Tibial artery (tissue), 4 donors: ENCODE results near the gene ROBO4.

Experiments used
- DNase-seq, 2 donors: peaks; one replicate each; pipeline ENCODE4 v3.0.0-alpha.2; 2019
- H3K27ac ChIP-seq, 2 donors: fragments of 200-600 bp; sonication (generic) in 1 of 2; 1 replicate in 1 of 2; 2 replicates in 1 of 2; pipeline ENCODE4 v1.5.1; 2018 to 2019; ENCODE audit warnings: mild to moderate bottlenecking in 1 of 2
- H3K27me3 ChIP-seq, 2 donors: fragments of 200-600 bp; sonication (generic) in 1 of 2; one replicate each; pipeline versions ENCODE4 v1.5.1 to v1.6.0; 2016 to 2019
- H3K36me3 ChIP-seq, 3 donors: fragments of 200-600 bp; sonication (generic) in 2 of 3; one replicate each; pipeline ENCODE4 v1.5.1; 2016 to 2019; ENCODE audit warnings: mild to moderate bottlenecking in 2 of 3
- H3K4me1 ChIP-seq, 4 donors: fragments of 200-600 bp; sonication (generic) in 2 of 4; 1 replicate in 3 of 4; 2 replicates in 1 of 4; pipeline ENCODE4 v1.5.1; 2016 to 2019
- H3K4me3 ChIP-seq, 2 donors: fragments of 200-600 bp; sonication (generic) in 1 of 2; 1 replicate in 1 of 2; 2 replicates in 1 of 2; pipeline ENCODE4 v1.5.1; 2018 to 2019; ENCODE audit warnings: mild to moderate bottlenecking in 2 of 2
- H3K9me3 ChIP-seq, 3 donors: fragments of 200-600 bp; sonication (generic) in 1 of 3; one replicate each; pipeline ENCODE4 v1.5.1; 2016 to 2019
- intact Hi-C: fragments of 100-400 bp; cut with DNase I; formaldehyde crosslinking; loops from one replicate; pipeline ENCODE4 v1.15.0; 2023; ENCODE audit warnings: low total_unique reads
- TF ChIP-seq, protein P1 (sequence below), 2 experiments: fragments of 200-600 bp in 1 of 2; fragments of 450-650 bp in 1 of 2; IDR thresholded peaks; one replicate each; pipeline ENCODE4 v1.5.1; 2017 to 2019; ENCODE audit warnings: antibody characterized with exemption in 2 of 2, mild to moderate bottlenecking in 1 of 2, moderate library complexity in 1 of 2

The ROBO4 gene

GRCh38 chr11:124880958-124881357 is 16.7 kb downstream of the ROBO4 start:
- Histone ChIP-seq H3K27ac (no peak overlapping the region), H3K4me3 (no peak overlapping the region), H3K36me3 (no peaks in the 10 kb centered on the region), H3K4me1 (peaks cover 0 to 16% (median 9%) of the 10 kb centered on the region in 4 donors), H3K9me3 (no peaks in the 10 kb centered on the region), H3K27me3 (peaks cover 0 to 12% of the 10 kb centered on the region in 2 donors)
- peak in 1 of 2 donors; percentile 50 for DNase-seq
- TF ChIP-seq, protein P1, sequence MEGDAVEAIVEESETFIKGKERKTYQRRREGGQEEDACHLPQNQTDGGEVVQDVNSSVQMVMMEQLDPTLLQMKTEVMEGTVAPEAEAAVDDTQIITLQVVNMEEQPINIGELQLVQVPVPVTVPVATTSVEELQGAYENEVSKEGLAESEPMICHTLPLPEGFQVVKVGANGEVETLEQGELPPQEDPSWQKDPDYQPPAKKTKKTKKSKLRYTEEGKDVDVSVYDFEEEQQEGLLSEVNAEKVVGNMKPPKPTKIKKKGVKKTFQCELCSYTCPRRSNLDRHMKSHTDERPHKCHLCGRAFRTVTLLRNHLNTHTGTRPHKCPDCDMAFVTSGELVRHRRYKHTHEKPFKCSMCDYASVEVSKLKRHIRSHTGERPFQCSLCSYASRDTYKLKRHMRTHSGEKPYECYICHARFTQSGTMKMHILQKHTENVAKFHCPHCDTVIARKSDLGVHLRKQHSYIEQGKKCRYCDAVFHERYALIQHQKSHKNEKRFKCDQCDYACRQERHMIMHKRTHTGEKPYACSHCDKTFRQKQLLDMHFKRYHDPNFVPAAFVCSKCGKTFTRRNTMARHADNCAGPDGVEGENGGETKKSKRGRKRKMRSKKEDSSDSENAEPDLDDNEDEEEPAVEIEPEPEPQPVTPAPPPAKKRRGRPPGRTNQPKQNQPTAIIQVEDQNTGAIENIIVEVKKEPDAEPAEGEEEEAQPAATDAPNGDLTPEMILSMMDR (IDR thresholded peaks at IDR 0.05): no peak
- intact Hi-C loops: no loop called here

DNA sequence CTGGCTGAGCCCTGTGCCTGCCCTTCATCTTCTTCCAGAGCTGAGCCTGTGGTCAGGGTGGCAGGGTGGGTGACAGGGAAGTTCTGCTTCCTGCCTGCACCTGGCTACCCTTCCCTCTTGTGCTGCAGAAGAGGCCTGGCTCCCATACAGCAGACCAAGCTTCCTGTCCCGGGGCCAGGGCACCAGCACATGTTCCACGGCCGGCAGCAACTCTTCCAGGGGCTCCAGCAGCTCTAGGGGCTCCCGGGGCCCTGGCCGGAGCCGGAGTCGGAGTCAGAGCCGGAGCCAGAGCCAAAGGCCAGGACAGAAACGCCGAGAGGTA is 17.4 kb downstream of the ROBO4 start:
- H3K4me1 ChIP-seq: peaks cover 0 to 20% (median 11%) of the 10 kb centered on the region in 4 donors
- no peak overlapping the region for H3K4me3 ChIP-seq
- no peaks in the 10 kb centered on the region for H3K36me3 ChIP-seq
- H3K27ac ChIP-seq: no peak overlapping the region
- H3K27me3 ChIP-seq: peaks cover 0 to 12% of the 10 kb centered on the region in 2 donors
- TF ChIP-seq, protein P1 (IDR thresholded peaks at IDR 0.05): no peak
- H3K9me3 ChIP-seq: no peaks in the 10 kb centered on the region
- peak in 1 of 2 donors; percentile 63 for DNase-seq
- intact Hi-C loops: no loop called here

DNA sequence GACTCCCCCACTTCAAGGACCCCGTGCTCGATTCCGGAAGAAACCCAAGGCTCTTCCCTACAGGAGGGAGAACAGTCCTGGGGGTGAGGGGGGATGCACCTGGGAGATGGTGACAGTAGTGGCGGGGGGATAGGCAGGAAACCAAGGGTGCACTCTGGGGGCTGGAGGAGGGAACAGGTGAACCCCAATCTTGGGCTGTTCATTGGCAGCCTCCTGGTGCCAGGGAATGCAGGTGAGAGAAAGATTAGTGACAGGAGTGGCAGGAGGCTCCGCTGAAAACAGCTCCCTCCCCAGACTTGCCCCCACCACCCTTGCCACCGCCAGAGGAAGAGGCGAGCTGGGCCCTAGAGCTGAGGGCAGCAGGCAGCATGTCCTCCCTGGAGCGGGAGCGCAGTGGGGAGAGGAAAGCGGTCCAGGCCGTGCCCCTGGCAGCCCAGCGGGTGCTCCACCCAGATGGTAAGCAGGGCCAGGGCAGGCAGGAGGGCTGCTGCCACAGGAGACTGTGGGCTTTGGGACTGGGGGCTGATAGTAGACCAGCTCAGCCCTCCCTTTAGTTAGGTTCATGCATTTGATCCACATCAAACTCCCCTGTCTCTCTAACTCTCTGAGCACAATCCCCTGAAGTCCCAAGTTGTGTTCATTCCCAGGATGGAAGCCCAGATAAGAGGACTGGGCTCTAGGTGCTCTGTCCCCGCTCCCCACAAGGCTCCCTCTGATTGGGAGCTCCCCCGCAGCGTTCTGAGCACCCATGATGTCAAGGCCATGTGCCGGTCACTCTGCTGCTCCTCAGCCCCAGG is 18.0 kb downstream of the ROBO4 start:
- Histone ChIP-seq H3K4me1 (peaks cover 0 to 20% (median 11%) of the 10 kb centered on the region in 4 donors), H3K36me3 (no peaks in the 10 kb centered on the region), H3K27ac (no peak overlapping the region), H3K4me3 (no peak overlapping the region), H3K27me3 (peaks cover 0 to 10% of the 10 kb centered on the region in 2 donors), H3K9me3 (no peaks in the 10 kb centered on the region)
- intact Hi-C loops: no loop called here
- TF ChIP-seq, protein P1 (IDR thresholded peaks at IDR 0.05): no peak
- peak in 1 of 2 donors; percentile 61 for DNase-seq

DNA sequence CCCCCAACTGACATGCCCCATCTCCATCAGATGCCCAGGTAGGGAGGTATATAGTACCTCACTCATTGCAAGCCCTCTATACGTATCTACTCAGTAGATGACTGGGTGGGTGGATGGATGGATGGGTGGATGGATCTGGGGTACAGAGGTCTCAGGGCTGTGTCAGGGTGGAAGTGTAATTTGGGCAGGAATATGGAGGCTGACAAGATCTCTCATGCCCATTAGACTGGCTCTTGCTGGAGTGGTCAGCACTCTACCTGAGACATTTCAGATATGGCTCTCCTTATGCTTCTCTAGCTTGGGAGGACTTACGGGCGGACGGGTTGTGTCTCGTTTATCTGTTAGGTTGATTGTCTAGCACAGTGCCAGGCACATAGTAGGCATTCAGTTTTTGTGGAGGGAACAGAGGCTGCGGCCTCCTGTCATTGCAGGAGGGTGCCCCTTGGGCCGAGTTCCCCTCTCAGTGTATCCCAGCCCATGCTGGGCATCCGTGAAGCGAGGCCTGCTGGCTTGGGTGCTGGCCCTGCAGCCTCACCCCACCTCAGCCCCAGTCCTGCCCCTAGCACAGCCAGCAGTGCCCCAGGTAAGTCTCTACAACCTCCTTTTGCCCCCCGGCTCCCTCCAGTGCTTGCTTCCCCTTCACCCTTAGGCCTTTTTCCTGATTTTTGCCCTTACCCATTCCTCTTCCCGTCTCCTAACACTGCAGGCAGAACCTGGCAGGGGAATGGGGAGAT is 18.7 kb downstream of the ROBO4 start:
- no peak overlapping the region for H3K4me3 ChIP-seq
- H3K36me3 ChIP-seq: no peaks in the 10 kb centered on the region
- DNase-seq: peak in 1 of 2 donors; percentile 51
- H3K27me3 ChIP-seq: peaks cover 0 to 16% of the 10 kb centered on the region in 2 donors
- peaks cover 0 to 20% (median 11%) of the 10 kb centered on the region in 4 donors for H3K4me1 ChIP-seq
- intact Hi-C loops: no loop called here
- H3K9me3 ChIP-seq: no peaks in the 10 kb centered on the region
- no peak overlapping the region for H3K27ac ChIP-seq
- TF ChIP-seq, protein P1 (IDR thresholded peaks at IDR 0.05): no peak

DNA sequence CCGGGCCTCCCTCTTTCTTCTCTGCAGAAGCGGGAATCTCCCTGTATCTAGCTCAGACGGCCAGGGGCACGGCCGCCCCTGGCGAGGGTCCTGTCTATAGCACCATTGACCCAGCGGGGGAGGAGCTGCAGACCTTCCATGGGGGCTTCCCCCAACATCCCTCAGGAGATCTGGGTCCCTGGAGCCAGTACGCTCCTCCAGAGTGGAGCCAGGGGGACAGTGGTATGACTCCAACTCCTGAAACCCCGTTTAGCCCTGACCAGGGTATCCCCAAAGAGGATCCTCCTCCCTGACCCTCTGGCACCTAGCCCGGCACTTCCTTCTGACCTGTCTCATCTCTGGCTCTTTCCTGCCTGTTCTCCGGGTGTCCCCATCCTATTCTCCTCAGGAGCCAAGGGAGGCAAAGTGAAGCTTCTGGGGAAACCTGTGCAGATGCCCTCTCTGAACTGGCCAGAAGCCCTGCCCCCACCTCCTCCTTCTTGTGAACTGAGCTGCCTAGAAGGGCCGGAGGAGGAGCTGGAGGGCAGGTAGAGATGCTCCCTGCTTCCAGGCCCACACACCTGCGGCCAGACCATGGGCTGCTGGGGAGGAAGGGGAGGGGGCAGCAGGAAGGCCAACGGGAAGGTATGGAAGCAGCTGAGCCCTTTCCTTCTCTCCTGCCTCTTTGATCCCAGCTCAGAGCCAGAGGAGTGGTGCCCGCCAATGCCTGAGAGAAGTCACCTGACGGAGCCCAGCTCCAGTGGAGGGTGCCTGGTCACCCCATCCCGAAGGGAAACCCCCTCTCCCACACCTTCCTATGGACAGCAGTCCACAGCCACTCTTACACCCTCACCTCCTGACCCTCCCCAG is 19.5 kb downstream of the ROBO4 start:
- TF ChIP-seq, protein P1 (IDR thresholded peaks at IDR 0.05): no peak
- H3K4me1 ChIP-seq: peaks cover 0 to 20% (median 11%) of the 10 kb centered on the region in 4 donors
- H3K27ac ChIP-seq: no peak overlapping the region
- intact Hi-C loops: no loop called here
- peaks cover 0 to 23% of the 10 kb centered on the region in 2 donors for H3K27me3 ChIP-seq
- no peak overlapping the region for H3K4me3 ChIP-seq
- H3K36me3 ChIP-seq: no peaks in the 10 kb centered on the region
- no peaks in the 10 kb centered on the region for H3K9me3 ChIP-seq
- peak in 1 of 2 donors; percentile 62 for DNase-seq
